Omental fat pad (tissue), 4 donors: ENCODE measurements around the gene QARS1. TPM values are rescaled to one million over a fixed set of nuclear protein-coding genes. Genes with fewer than 3 reads are reported as not detected.

ENCODE experiments used
- ATAC-seq: fragments of 150-250 bp; one replicate; pipeline ENCODE4 v1.9.1; 2016; ENCODE audit warnings: mild to moderate bottlenecking, moderate library complexity; ENCODE audit not compliant: low FRiP score
- DNase-seq: peaks from one replicate; pipeline ENCODE4 v3.0.0-alpha.2; 2019; ENCODE audit warnings: low spot score
- total RNA-seq, 4 donors: library from RNA; depleted of rRNA; stranded (reverse); fragments of >200 nt; gene quantifications; one replicate each; pipeline ENCODE4 v1.1.0, GENCODE V29; 2016
- TF ChIP-seq, protein P1 (sequence below), 3 donors: fragments of 450-650 bp; IDR thresholded peaks; one replicate each; pipeline ENCODE4 v1.5.1; 2016 to 2017; ENCODE audit warnings: antibody characterized with exemption in 3 of 3, mild to moderate bottlenecking in 3 of 3, moderate library complexity in 2 of 3

The QARS1 gene
- total RNA-seq, 4 donors from 2014 or later = 172 to 204 (median 192) TPM

DNA sequence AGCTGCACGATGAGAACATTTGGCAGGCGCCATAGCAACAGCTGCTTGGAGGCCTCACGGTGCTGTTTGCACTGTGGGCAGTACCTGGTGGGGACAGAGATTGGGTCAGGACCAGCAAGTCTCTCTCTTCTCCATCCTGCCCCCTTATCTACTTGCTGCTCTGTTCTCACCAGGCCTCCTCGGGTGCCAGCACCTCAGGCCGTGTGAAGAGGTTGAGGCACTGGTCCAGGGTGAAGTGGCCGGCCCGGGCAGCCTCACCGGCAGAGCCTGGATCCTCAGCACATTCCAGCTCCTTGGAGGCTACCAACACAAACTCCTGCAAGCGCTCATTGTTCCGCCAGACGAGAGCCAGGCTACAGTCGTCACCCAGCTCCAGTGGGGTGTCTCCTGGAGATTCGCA is 6.2 kb upstream of the QARS1 start:
- TF ChIP-seq, protein P1, sequence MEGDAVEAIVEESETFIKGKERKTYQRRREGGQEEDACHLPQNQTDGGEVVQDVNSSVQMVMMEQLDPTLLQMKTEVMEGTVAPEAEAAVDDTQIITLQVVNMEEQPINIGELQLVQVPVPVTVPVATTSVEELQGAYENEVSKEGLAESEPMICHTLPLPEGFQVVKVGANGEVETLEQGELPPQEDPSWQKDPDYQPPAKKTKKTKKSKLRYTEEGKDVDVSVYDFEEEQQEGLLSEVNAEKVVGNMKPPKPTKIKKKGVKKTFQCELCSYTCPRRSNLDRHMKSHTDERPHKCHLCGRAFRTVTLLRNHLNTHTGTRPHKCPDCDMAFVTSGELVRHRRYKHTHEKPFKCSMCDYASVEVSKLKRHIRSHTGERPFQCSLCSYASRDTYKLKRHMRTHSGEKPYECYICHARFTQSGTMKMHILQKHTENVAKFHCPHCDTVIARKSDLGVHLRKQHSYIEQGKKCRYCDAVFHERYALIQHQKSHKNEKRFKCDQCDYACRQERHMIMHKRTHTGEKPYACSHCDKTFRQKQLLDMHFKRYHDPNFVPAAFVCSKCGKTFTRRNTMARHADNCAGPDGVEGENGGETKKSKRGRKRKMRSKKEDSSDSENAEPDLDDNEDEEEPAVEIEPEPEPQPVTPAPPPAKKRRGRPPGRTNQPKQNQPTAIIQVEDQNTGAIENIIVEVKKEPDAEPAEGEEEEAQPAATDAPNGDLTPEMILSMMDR (IDR thresholded peaks at IDR 0.05) = no peak
- no peak for DNase-seq
- no peak for ATAC-seq

DNA sequence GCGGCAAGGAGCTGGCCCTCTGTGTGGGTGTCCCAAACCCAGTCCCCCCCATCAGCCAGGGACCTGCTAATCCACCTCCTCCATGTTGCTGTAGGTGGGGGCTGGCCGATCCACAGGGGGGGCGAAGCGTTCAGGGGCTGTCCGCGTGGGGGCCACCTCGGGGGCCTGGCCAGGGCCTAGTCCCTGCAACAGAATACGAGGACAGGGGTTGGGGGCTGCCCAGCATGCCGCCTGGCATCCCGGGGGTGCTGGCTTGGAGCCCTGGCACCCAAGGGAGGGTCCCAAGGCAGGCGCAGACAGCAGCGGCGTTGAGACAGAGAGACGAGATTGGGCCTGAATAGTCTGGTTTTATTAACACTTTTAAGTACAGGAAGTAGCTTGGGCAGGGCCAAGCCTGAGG is 3.8 kb upstream of the QARS1 start:
- TF ChIP-seq, protein P1 (IDR thresholded peaks at IDR 0.05) = no peak
- ATAC-seq = no peak
- DNase-seq = no peak

DNA sequence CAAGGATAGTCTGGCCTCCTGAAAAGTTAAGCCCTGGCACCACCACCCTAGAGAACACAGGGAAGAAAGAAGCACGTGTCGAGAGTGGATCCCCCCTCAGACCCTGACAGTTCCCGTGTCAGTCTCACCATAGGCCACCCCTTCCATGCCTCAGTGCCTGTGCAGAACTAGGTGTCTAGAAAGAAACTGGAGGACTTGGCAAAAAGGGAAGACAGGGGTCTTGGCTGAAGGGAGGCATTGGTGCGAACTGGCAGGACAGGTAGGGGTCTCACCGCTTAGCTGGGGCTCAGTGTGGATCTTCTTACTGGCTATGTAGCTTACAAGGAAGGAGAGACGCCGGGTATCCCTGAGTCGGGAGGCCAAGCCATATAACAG is 518 bp downstream of the QARS1 start:
- TF ChIP-seq, protein P1 (IDR thresholded peaks at IDR 0.05) = no peak
- DNase-seq = no peak

DNA sequence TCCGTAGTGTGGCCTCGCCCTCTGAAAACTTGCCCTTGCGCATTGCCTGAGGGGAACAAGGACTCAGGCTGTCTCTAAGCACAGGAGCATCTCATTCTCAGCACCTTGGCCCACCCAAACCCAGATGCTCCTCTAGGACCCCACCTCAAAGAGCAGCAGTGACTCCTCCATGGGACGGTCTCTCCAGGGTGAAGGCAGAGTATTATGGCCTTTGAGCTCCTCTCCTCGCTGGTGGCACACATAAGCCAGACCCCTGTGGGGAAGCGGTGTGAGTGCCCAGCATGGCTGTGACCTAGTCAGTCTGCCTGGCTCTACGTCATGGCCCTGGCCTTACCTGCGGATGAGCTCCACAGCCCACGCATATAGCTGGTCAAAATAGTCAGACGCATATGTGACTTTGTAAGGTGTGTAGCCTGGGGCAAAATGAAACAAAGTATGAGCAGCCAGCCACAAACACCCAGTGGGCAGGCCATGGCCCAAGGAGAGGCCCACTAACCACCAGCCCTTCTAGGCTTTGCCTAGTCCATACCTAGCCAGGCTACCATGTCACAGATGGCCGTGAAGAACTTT is 4.4 kb downstream of the QARS1 start:
- TF ChIP-seq, protein P1 (IDR thresholded peaks at IDR 0.05) = no peak
- DNase-seq (no peak), ATAC-seq (no peak)

More for the DNA sequence above, 518 bp downstream of the QARS1 start:
- no peak for ATAC-seq

DNA sequence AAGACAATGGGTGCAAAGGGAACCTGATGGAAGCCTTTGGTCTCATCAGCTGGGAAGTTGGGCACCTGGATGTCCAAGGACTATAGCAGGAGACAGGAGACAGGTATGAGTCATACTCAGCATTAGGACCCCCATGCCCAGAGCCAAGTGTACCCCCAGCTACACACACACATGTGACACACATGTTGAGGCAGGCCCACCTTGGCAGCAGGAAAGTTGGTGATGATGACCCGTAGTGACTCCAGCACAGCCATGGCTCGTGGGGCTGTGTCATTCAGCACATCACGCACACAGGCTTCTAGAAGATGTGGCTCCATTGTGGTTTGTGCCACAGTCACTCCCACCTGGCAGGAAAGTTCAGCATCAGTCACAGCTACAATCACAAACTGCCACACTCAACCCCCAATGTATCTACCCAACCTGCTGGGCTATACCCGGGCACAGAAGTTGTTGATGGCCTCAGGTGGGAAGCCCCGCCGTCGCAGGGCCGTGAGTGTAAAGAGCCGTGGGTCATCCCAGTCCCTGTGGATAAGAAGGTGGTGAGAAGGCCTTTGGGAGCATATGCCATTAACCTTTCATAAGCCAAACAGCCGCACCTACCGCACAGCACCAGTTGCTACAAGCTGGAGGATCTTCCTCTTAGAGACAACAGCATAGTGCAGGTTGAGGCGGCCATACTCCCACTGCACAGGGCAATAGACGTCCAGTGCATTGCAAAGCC is 5.5 kb downstream of the QARS1 start:
- no peak for DNase-seq
- no peak for ATAC-seq
- TF ChIP-seq, protein P1 (IDR thresholded peaks at IDR 0.05) = no peak

DNA sequence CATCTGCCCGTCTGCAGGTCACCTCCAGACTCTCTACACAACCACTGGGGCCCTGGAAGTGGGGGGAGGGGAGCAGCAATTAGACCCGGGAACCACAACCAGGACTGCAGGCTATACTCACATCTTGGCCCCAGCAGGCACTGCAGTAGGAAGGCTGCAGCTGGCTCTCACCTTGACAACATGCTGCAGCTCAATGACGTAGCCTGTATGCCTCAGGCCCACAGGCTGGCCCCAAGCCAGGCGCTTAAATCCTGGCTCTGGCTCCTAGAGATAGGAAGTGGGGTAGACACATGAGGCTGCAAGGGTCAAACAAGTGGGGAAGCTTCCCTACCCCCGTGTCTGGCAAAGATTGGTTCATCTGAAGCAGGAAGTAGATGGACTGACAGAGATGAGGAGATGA is 6.1 kb downstream of the QARS1 start:
- TF ChIP-seq, protein P1 (IDR thresholded peaks at IDR 0.05) = no peak
- DNase-seq (no peak), ATAC-seq (no peak)
